ENCODE measurements around the gene TMEM140. TPM values are rescaled to one million over a fixed set of nuclear protein-coding genes. Genes with fewer than 3 reads are reported as not detected.

The TMEM140 gene
- total and polyA plus RNA-seq, 2 of the 13 experiments (the other 11 are each of a cell fraction or from before 2014, with no cell fraction given): 9.2 to 21.7 TPM

GRCh38 chr7:135171581-135172291 lies 23.9 kb downstream of the TMEM140 start (continued):
- peak; percentile 51; the same call in 1 of the 2 replicates for TF ChIP-seq ZNF574 (CRISPR knock-in tag; IDR thresholded peaks at IDR 0.05)
- peak; percentile 42; the same call in 1 of the 2 replicates for TF ChIP-seq SALL1 (CRISPR knock-in tag; IDR thresholded peaks at IDR 0.05)
- TF ChIP-seq ZMYM4 (CRISPR knock-in tag; IDR thresholded peaks at IDR 0.05): peak; percentile 39; the same call in 1 of the 2 replicates
- TF ChIP-seq ZNF264 (CRISPR knock-in tag; IDR thresholded peaks at IDR 0.05): peak; percentile 7; the same call in 1 of the 2 replicates
- TF ChIP-seq YY1 (IDR thresholded peaks at IDR 0.05; ENCODE audit: insufficient read depth, insufficient replicate concordance, low read depth, low read length): peak; percentile 88
- peak; percentile 35; the same call in 1 of the 2 replicates for TF ChIP-seq ZSCAN21 (CRISPR knock-in tag; IDR thresholded peaks at IDR 0.05; ENCODE audit: borderline replicate concordance)
- TF ChIP-seq, protein P1, sequence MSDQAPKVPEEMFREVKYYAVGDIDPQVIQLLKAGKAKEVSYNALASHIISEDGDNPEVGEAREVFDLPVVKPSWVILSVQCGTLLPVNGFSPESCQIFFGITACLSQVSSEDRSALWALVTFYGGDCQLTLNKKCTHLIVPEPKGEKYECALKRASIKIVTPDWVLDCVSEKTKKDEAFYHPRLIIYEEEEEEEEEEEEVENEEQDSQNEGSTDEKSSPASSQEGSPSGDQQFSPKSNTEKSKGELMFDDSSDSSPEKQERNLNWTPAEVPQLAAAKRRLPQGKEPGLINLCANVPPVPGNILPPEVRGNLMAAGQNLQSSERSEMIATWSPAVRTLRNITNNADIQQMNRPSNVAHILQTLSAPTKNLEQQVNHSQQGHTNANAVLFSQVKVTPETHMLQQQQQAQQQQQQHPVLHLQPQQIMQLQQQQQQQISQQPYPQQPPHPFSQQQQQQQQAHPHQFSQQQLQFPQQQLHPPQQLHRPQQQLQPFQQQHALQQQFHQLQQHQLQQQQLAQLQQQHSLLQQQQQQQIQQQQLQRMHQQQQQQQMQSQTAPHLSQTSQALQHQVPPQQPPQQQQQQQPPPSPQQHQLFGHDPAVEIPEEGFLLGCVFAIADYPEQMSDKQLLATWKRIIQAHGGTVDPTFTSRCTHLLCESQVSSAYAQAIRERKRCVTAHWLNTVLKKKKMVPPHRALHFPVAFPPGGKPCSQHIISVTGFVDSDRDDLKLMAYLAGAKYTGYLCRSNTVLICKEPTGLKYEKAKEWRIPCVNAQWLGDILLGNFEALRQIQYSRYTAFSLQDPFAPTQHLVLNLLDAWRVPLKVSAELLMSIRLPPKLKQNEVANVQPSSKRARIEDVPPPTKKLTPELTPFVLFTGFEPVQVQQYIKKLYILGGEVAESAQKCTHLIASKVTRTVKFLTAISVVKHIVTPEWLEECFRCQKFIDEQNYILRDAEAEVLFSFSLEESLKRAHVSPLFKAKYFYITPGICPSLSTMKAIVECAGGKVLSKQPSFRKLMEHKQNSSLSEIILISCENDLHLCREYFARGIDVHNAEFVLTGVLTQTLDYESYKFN (CRISPR knock-in tag; conservative IDR thresholded peaks at IDR 0.05): 0 out of 2 replicates have a peak, but pooled peaks have one; percentile 36
- peak; percentile 16; the same call in 1 of the 2 replicates for TF ChIP-seq ZNF331 (CRISPR knock-in tag; IDR thresholded peaks at IDR 0.05)
- peak; percentile 51; the same call in 1 of the 2 replicates for TF ChIP-seq SRY (CRISPR knock-in tag; IDR thresholded peaks at IDR 0.05)
- TF ChIP-seq BORCS8-MEF2B (CRISPR knock-in tag; IDR thresholded peaks at IDR 0.05): peak; percentile 51; the same call in 1 of the 2 replicates
- peak in 1 of 2 experiments; percentile 91; a peak in 2 of 4 replicates for TF ChIP-seq ATF4 (CRISPR knock-in tag; IDR thresholded peaks at IDR 0.05)
- TF ChIP-seq ZNF746 (CRISPR knock-in tag; IDR thresholded peaks at IDR 0.05): 0 out of 2 replicates have a peak, but pooled peaks have one; percentile 46
- TF ChIP-seq, protein P2, sequence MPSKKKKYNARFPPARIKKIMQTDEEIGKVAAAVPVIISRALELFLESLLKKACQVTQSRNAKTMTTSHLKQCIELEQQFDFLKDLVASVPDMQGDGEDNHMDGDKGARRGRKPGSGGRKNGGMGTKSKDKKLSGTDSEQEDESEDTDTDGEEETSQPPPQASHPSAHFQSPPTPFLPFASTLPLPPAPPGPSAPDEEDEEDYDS (CRISPR knock-in tag; IDR thresholded peaks at IDR 0.05): peak; percentile 77
- TF ChIP-seq UBTF (CRISPR knock-in tag; IDR thresholded peaks at IDR 0.05): peak; percentile 60
- TF ChIP-seq, protein P3, sequence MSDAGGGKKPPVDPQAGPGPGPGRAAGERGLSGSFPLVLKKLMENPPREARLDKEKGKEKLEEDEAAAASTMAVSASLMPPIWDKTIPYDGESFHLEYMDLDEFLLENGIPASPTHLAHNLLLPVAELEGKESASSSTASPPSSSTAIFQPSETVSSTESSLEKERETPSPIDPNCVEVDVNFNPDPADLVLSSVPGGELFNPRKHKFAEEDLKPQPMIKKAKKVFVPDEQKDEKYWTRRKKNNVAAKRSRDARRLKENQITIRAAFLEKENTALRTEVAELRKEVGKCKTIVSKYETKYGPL (CRISPR knock-in tag; IDR thresholded peaks at IDR 0.05): 0 out of 2 replicates have a peak, but pooled peaks have one; percentile 28
- TF ChIP-seq TGIF2 (CRISPR knock-in tag; IDR thresholded peaks at IDR 0.05): peak; percentile 45
- peak; percentile 58; the same call in 1 of the 2 replicates for TF ChIP-seq ZBTB20 (CRISPR knock-in tag; IDR thresholded peaks at IDR 0.05; ENCODE audit: borderline replicate concordance, low read depth)
